ENCODE data around the gene PSD. TPM values are rescaled to one million over a fixed set of nuclear protein-coding genes. Genes with fewer than 3 reads are reported as not detected.

PSD gene
- total RNA-seq, 6 donors from 2014 or later = 1.1 to 28.3 (median 3.5) TPM

- H3K27ac ChIP-seq = no peak overlapping the region
- ATAC-seq (ENCODE audit: low FRiP score in 2 of 2) (no peak), DNase-seq (peak in 1 of 2 donors; percentile 83)
- H3K4me3 ChIP-seq = peak overlapping the region in 3 of 4 donors; percentile 3 to 31 (median 20)
- H3K9me3 ChIP-seq = no peaks in the 10 kb centered on the region
- H3K36me3 ChIP-seq = no peaks in the 10 kb centered on the region
- peaks cover 0 to 47% (median 25%) of the 10 kb centered on the region in 4 donors for H3K27me3 ChIP-seq
- TF ChIP-seq CTCF (IDR thresholded peaks at IDR 0.05) (no peak), POLR2AphosphoS5 (IDR thresholded peaks at IDR 0.05) (no peak), EP300 (IDR thresholded peaks at IDR 0.05) (no peak), POLR2A (IDR thresholded peaks at IDR 0.05) (no peak)
- 3 to 8% methylated on average over 10 to 42 of the region's 48 CpGs for WGBS, 2 donors
- H3K4me1 ChIP-seq = peaks cover 15 to 25% (median 19%) of the 10 kb centered on the region in 4 donors
Measured at GRCh38 chr10:102410429-102411073, 8.0 kb downstream of the PSD start.

GRCh38 chr10:102409604-102410428 is 8.8 kb downstream of the PSD start:
- DNase-seq = no peak
- Histone ChIP-seq H3K4me3 (peak overlapping the region in 3 of 4 donors; percentile 3 to 55 (median 49)), H3K9me3 (no peaks in the 10 kb centered on the region), H3K27ac (no peak overlapping the region), H3K36me3 (no peaks in the 10 kb centered on the region), H3K27me3 (peaks cover 0 to 47% (median 25%) of the 10 kb centered on the region in 4 donors), H3K4me1 (peaks cover 15 to 25% (median 19%) of the 10 kb centered on the region in 4 donors)
- ATAC-seq (ENCODE audit: low FRiP score in 2 of 2) = no peak
- TF ChIP-seq POLR2AphosphoS5 (IDR thresholded peaks at IDR 0.05) (no peak), POLR2A (IDR thresholded peaks at IDR 0.05) (no peak), EP300 (IDR thresholded peaks at IDR 0.05) (no peak), CTCF (IDR thresholded peaks at IDR 0.05) (no peak)
- WGBS, 2 donors = 35 to 40% methylated on average over 14 to 24 of the region's 24 CpGs

GRCh38 chr10:102408728-102409603 is 9.6 kb downstream of the PSD start:
- no peaks in the 10 kb centered on the region for H3K36me3 ChIP-seq
- H3K4me1 ChIP-seq = peaks cover 15 to 25% (median 19%) of the 10 kb centered on the region in 4 donors
- H3K27ac ChIP-seq = no peak overlapping the region
- ATAC-seq (ENCODE audit: low FRiP score in 2 of 2) (peak in 1 of 2 donors; percentile 30), DNase-seq (peak in 1 of 2 donors; percentile 89)
- H3K9me3 ChIP-seq = no peaks in the 10 kb centered on the region
- H3K4me3 ChIP-seq = peak overlapping the region in 3 of 4 donors; percentile 40 to 55 (median 49)
- TF ChIP-seq POLR2A (IDR thresholded peaks at IDR 0.05) (no peak), POLR2AphosphoS5 (IDR thresholded peaks at IDR 0.05) (no peak), EP300 (IDR thresholded peaks at IDR 0.05) (no peak), CTCF (IDR thresholded peaks at IDR 0.05) (no peak)
- H3K27me3 ChIP-seq = peaks cover 0 to 43% (median 24%) of the 10 kb centered on the region in 4 donors
- 2% methylated on average over 28 of the region's 103 CpGs; no CpG with 5 or more reads in 1 of the 2 donors for WGBS, 2 donors

GRCh38 chr10:102408131-102408727 is 10.4 kb downstream of the PSD start:
- peak overlapping the region in 3 of 4 donors; percentile 40 to 55 (median 49) for H3K4me3 ChIP-seq
- no peak for TF ChIP-seq POLR2A (IDR thresholded peaks at IDR 0.05)
- no peak for TF ChIP-seq EP300 (IDR thresholded peaks at IDR 0.05)
- TF ChIP-seq POLR2AphosphoS5 (IDR thresholded peaks at IDR 0.05) = no peak
- TF ChIP-seq CTCF (IDR thresholded peaks at IDR 0.05) = no peak
- 50 to 55% methylated on average over 13 to 14 of the region's 14 CpGs for WGBS, 2 donors
- ATAC-seq (ENCODE audit: low FRiP score in 2 of 2) = no peak
- no peak overlapping the region for H3K27ac ChIP-seq
- peaks cover 15 to 25% (median 19%) of the 10 kb centered on the region in 4 donors for H3K4me1 ChIP-seq
- DNase-seq = no peak
- peaks cover 0 to 43% (median 24%) of the 10 kb centered on the region in 4 donors for H3K27me3 ChIP-seq
- H3K36me3 ChIP-seq = peaks cover 0 to 5% (median under 1%) of the 10 kb centered on the region in 4 donors
- no peaks in the 10 kb centered on the region for H3K9me3 ChIP-seq
